AG04449 (cell line): Measurements from ENCODE around the gene SPECC1.

Source experiments
- CTCF ChIA-PET: fragments of 350-600 bp; formaldehyde crosslinking; extraction: SDS; loops from one replicate; lab custom pipeline; 2021; ENCODE audit warnings: antibody characterized with exemption; lab: Yijun Ruan, JAX
- POLR2A ChIA-PET: fragments of 400-600, 350-600 bp; formaldehyde crosslinking; extraction: SDS; loops from one replicate; lab custom pipeline; 2020; ENCODE audit warnings: antibody characterized with exemption, inconsistent platforms; lab: Yijun Ruan, JAX
- DNase-seq: peaks from one replicate; pipeline ENCODE4 v3.0.0-alpha.2; 2010; ENCODE audit warnings: low read depth, low spot score
- H3K4me3 ChIP-seq: 2 replicates; pipeline ENCODE4 v1.5.1; 2011; ENCODE audit warnings: low read depth, mild to moderate bottlenecking, control low read depth, low read length
- TF ChIP-seq, protein P1 (sequence below): IDR thresholded peaks from one replicate; pipeline ENCODE4 v1.5.1; 2011; ENCODE audit warnings: mild to moderate bottlenecking, moderate library complexity, low read length, control low read depth, inconsistent platforms; ENCODE audit not compliant: insufficient read depth; ENCODE audit errors: missing control alignments

Gene SPECC1

GRCh38 chr17:20267459-20267842 lies 258.3 kb downstream of the SPECC1 start:
- no peak for DNase-seq
- TF ChIP-seq, protein P1, sequence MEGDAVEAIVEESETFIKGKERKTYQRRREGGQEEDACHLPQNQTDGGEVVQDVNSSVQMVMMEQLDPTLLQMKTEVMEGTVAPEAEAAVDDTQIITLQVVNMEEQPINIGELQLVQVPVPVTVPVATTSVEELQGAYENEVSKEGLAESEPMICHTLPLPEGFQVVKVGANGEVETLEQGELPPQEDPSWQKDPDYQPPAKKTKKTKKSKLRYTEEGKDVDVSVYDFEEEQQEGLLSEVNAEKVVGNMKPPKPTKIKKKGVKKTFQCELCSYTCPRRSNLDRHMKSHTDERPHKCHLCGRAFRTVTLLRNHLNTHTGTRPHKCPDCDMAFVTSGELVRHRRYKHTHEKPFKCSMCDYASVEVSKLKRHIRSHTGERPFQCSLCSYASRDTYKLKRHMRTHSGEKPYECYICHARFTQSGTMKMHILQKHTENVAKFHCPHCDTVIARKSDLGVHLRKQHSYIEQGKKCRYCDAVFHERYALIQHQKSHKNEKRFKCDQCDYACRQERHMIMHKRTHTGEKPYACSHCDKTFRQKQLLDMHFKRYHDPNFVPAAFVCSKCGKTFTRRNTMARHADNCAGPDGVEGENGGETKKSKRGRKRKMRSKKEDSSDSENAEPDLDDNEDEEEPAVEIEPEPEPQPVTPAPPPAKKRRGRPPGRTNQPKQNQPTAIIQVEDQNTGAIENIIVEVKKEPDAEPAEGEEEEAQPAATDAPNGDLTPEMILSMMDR, result no peak
- no peak overlapping the region for H3K4me3 ChIP-seq
- CTCF ChIA-PET, result no interaction called here
- POLR2A ChIA-PET, result no interaction called here

- POLR2A ChIA-PET, result no interaction called here
These were observed 261.2 kb downstream of the SPECC1 start for GRCh38 chr17:20270369-20270768.

GRCh38 chr17:20271011-20271610 lies 262.0 kb downstream of the SPECC1 start:
- ChIA-PET CTCF (no interaction called here), POLR2A (no interaction called here)
- TF ChIP-seq, protein P1, result no peak
- H3K4me3 ChIP-seq, result no peak overlapping the region
- DNase-seq, result no peak

More at GRCh38 chr17:20270369-20270768, 261.2 kb downstream of the SPECC1 start:
- CTCF ChIA-PET, result no interaction called here
- DNase-seq, result no peak
- TF ChIP-seq, protein P1, result no peak
- no peak overlapping the region for H3K4me3 ChIP-seq

DNA sequence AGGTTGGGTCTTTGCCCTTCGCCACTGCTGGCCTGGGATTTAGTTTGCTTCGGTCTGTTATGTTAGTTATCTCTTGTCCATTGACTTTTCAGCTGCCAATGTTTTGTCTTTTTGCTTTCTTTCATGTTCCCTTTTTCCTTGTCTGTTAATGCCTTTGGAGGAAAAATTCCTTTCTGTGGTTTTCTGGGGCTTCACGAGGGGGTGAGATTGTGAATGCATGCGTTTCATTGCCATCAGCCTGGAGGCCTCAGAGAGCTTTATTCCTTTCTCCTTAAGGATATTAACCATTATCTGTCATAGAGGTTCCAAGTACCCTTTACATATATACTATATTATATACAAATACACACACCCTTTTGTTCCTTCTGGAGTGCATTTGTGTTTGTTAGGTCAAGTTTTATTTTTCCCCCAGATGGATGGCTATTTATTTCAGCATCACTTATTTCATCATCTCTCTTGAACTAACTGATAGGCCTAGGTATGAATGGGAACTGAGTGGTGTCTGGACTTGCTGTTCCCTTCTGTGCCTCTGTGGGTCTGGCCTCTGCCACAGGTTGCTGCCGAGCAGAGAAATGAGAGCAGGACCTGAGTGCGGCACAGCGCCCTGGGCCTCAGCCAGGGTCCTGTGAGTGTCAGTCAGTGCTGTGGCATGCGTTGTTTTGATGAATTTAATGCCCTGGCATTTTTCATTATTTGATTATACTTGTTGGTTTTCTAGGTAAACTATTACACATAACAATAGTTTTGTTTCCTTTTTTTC lies 264.8 kb downstream of the SPECC1 start:
- TF ChIP-seq, protein P1, result no peak
- no peak for DNase-seq
- no peak overlapping the region for H3K4me3 ChIP-seq
- CTCF ChIA-PET, result no interaction called here
- POLR2A ChIA-PET, result no interaction called here

DNA sequence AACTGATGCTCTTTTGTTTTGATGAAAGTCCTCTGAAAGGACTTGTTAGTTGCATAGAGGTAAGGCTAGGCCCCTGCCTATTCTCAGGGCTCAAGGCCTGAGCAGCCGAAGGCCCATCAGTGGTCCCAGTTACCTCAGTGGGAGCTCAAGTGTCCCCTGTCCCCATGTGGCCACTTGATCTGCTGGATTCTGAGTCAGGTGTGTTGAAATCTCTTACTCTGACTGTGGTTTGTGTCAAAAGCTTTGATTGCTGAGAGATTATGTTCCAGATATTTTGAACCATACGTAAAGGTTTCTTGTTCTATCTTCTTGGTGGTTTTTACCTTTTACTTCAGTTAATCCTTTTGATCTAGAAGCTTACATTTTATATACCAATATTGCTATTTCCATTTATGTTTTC lies 266.5 kb downstream of the SPECC1 start:
- CTCF ChIA-PET, result no interaction called here
- no peak overlapping the region for H3K4me3 ChIP-seq
- POLR2A ChIA-PET, result no interaction called here
- DNase-seq, result no peak
- TF ChIP-seq, protein P1, result no peak

DNA sequence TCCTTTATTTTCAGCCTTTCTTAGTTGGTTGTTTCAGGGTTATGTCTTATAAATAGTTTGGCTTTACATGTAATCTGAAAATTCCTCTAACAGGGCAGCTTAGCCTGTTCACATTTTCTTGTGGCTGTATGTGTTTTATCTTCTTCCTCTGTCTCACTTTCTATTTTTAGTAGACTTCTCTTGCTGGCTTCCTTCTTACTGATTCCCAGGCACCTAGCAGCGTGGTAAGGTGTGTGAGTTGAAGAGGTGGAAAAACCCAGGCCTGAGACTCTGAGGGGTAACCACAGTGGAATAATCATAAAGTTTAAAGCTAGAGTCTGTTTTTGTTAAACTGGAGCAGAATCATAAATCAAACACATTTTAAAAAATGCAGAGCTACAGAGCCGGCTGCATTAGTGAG lies 267.3 kb downstream of the SPECC1 start:
- TF ChIP-seq, protein P1, result no peak
- no peak overlapping the region for H3K4me3 ChIP-seq
- ChIA-PET POLR2A (no interaction called here), CTCF (no interaction called here)
- no peak for DNase-seq
